ENCODE results near the gene SPACDR. TPM values are rescaled to one million over a fixed set of nuclear protein-coding genes. Genes with fewer than 3 reads are reported as not detected.

SPACDR gene
- total RNA-seq, 1 experiment from 2014 or later, result 1.5 TPM

DNA sequence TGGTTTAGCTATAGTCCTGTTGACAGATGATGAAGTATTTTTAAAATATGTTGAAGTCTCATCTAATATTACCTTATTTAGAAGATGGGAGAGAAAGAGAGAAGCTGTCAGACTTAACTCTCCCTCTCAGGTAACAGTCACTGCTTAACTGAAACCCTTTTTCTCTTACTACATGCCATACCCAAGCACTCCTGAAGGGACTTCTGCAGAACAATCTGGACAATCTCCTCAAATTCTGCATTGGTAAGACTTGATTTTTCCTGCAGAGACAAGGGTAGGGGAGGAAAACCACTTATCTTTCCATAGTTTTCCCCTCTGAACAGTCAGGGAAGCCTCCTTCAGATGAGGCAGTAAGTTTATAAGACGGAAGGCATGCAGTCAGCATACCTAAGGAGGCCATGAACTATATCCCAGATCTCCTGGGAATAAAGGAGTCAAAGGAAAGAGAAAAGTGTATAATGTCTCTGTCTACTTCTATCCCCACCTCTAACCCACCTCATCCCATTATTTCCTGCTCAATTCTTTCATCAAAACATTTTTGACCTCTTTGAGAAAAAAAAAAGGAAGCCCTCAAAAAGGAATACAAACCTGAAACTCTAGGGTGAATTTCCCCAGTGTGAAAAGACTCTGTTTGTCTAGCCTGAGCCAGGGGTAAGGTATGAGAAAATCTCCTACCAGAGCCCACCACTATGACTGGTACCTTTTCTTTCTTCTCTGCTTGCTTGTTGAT lies 45.0 kb downstream of the SPACDR start:
- intact Hi-C loops (cut with micrococcal nuclease; ENCODE audit: unreplicated experiment) (no loop called here), in situ Hi-C loops (cut with HindIII; ENCODE audit: low pct_unique_long_range_greater_than_20kb, low sequenced_read_pairs) (no loop called here)
- TF ChIP-seq POLR2AphosphoS5 (IDR thresholded peaks at IDR 0.05; ENCODE audit: low read depth, low read length) (no peak), TCF7L2 (IDR thresholded peaks at IDR 0.05; ENCODE audit: low read depth, low read length) (no peak), REST (IDR thresholded peaks at IDR 0.05; ENCODE audit: insufficient read depth in 1 of 2, low read depth in 2 of 2, low read length in 1 of 2) (no peak), SIN3A (IDR thresholded peaks at IDR 0.05; ENCODE audit: borderline replicate concordance, insufficient read depth, low read depth, low read length) (no peak)
- TF ChIP-seq, protein P1, sequence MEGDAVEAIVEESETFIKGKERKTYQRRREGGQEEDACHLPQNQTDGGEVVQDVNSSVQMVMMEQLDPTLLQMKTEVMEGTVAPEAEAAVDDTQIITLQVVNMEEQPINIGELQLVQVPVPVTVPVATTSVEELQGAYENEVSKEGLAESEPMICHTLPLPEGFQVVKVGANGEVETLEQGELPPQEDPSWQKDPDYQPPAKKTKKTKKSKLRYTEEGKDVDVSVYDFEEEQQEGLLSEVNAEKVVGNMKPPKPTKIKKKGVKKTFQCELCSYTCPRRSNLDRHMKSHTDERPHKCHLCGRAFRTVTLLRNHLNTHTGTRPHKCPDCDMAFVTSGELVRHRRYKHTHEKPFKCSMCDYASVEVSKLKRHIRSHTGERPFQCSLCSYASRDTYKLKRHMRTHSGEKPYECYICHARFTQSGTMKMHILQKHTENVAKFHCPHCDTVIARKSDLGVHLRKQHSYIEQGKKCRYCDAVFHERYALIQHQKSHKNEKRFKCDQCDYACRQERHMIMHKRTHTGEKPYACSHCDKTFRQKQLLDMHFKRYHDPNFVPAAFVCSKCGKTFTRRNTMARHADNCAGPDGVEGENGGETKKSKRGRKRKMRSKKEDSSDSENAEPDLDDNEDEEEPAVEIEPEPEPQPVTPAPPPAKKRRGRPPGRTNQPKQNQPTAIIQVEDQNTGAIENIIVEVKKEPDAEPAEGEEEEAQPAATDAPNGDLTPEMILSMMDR (IDR thresholded peaks at IDR 0.05), result no peak
- no peak overlapping the region for H3K27ac ChIP-seq (ENCODE audit: low read length)
- POLR2A ChIA-PET, result no interaction called here
- H3K4me1 ChIP-seq (ENCODE audit: control insufficient read depth, insufficient read depth, low read length), result peaks cover 7% of the 10 kb centered on the region; the same call in 1 of the 2 replicates
- no peak for ATAC-seq
- no peak overlapping the region for H3K4me3 ChIP-seq (ENCODE audit: low read depth in 2 of 2, low read length in 2 of 2)
- CTCF ChIA-PET, result no interaction called here
- H3K36me3 ChIP-seq (ENCODE audit: control insufficient read depth, insufficient read depth, low read length), result no peaks in the 10 kb centered on the region
- H3K27me3 ChIP-seq (ENCODE audit: control insufficient read depth, insufficient read depth, low read length), result no peaks in the 10 kb centered on the region
- no peaks in the 10 kb centered on the region for H3K9me3 ChIP-seq (ENCODE audit: control insufficient read depth, insufficient read depth, low read depth, low read length)
- BruUV-seq (replicated peaks), result no TSS peak
- no peak for DNase-seq (ENCODE audit: low read depth, low spot score)

DNA sequence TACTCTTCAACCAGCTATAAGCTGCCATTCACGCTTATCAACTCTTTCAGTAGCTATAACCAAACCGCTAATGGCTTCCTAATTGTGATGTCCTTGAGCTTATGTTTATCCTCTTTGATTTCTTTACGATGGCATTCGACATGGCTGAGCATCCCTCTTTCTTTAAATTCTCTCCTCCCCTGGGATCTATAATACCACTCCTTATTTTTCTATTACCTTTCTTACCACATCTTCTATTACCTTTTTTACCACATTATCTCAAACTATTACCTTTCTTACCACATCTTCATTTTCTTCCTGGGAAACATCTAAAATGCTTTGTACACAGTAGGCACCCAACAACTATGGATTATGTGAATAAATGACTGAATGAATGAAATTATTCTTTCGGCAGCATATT lies 48.6 kb downstream of the SPACDR start:
- no TSS peak for BruUV-seq (replicated peaks)
- TF ChIP-seq POLR2AphosphoS5 (IDR thresholded peaks at IDR 0.05; ENCODE audit: low read depth, low read length) (no peak), REST (IDR thresholded peaks at IDR 0.05; ENCODE audit: insufficient read depth in 1 of 2, low read depth in 2 of 2, low read length in 1 of 2) (no peak), SIN3A (IDR thresholded peaks at IDR 0.05; ENCODE audit: borderline replicate concordance, insufficient read depth, low read depth, low read length) (no peak), TCF7L2 (IDR thresholded peaks at IDR 0.05; ENCODE audit: low read depth, low read length) (no peak)
- TF ChIP-seq, protein P1 (IDR thresholded peaks at IDR 0.05), result no peak
- Histone ChIP-seq H3K4me3 (ENCODE audit: low read depth in 2 of 2, low read length in 2 of 2) (no peak overlapping the region), H3K36me3 (ENCODE audit: control insufficient read depth, insufficient read depth, low read length) (no peaks in the 10 kb centered on the region), H3K9me3 (ENCODE audit: control insufficient read depth, insufficient read depth, low read depth, low read length) (no peaks in the 10 kb centered on the region), H3K27me3 (ENCODE audit: control insufficient read depth, insufficient read depth, low read length) (0 out of 2 replicates have a peak, but pooled peaks cover 2% of the 10 kb centered on the region), H3K27ac (ENCODE audit: low read length) (no peak overlapping the region), H3K4me1 (ENCODE audit: control insufficient read depth, insufficient read depth, low read length) (peaks cover 7% of the 10 kb centered on the region; the same call in 1 of the 2 replicates)
- in situ Hi-C loops (cut with HindIII; ENCODE audit: low pct_unique_long_range_greater_than_20kb, low sequenced_read_pairs) (no loop called here), intact Hi-C loops (cut with micrococcal nuclease; ENCODE audit: unreplicated experiment) (no loop called here)
- ChIA-PET POLR2A (no interaction called here), CTCF (interaction anchor here (1.2 kb wide), 1 partner anchor 8 kb away, joined by 4 read pairs; no protein-coding TSS in a partner anchor)
- no peak for ATAC-seq
- DNase-seq (ENCODE audit: low read depth, low spot score), result no peak

Data from Panc1 (cell line).